ENCODE data around the gene SLC7A14.

SLC7A14 gene

GRCh38 chr3:170426240-170426797 is 159.6 kb downstream of the SLC7A14 start:
- DNase-seq (ENCODE audit: low read depth) = no peak

GRCh38 chr3:170425491-170426239 is 160.2 kb downstream of the SLC7A14 start:
- DNase-seq (ENCODE audit: low read depth) = no peak

GRCh38 chr3:170424879-170425278 is 161.0 kb downstream of the SLC7A14 start:
- no peak for DNase-seq (ENCODE audit: low read depth)

GRCh38 chr3:170423001-170423615 is 162.8 kb downstream of the SLC7A14 start:
- no peak for DNase-seq (ENCODE audit: low read depth)

- no peak for DNase-seq (ENCODE audit: low read depth)
Measured at GRCh38 chr3:170421758-170422157, 164.1 kb downstream of the SLC7A14 start.

- DNase-seq (ENCODE audit: low read depth) = no peak
Measured at GRCh38 chr3:170421111-170421641, 164.7 kb downstream of the SLC7A14 start.

- DNase-seq (ENCODE audit: low read depth) = no peak
Measured at GRCh38 chr3:170420307-170420821, 165.5 kb downstream of the SLC7A14 start.

GRCh38 chr3:170419557-170420087 is 166.3 kb downstream of the SLC7A14 start:
- DNase-seq (ENCODE audit: low read depth) = no peak

GRCh38 chr3:170418422-170419398 is 167.2 kb downstream of the SLC7A14 start, which contains the start of gene CLDN11:
CLDN11 (plus strand) TSS chr3:170418868; CDS start chr3:170419067, 199 bp downstream.
- no peak for DNase-seq (ENCODE audit: low read depth)

GRCh38 chr3:170417090-170417489 is 168.8 kb downstream of the SLC7A14 start:
- no peak for DNase-seq (ENCODE audit: low read depth)

GRCh38 chr3:170414202-170414663 is 171.6 kb downstream of the SLC7A14 start:
- no peak for DNase-seq (ENCODE audit: low read depth)

- DNase-seq (ENCODE audit: low read depth) = no peak
Measured at GRCh38 chr3:170413291-170413690, 172.6 kb downstream of the SLC7A14 start.

GRCh38 chr3:170410428-170411029 is 175.3 kb downstream of the SLC7A14 start:
- no peak for DNase-seq (ENCODE audit: low read depth)

Data from T follicular helper cell (primary cell).